Neural cell (in vitro differentiated cells): ENCODE measurements around the gene CADM1.

Source experiments
- EP300 ChIP-seq: fragments of 450-650 bp; conservative IDR thresholded peaks from 2 replicates; pipeline ENCODE4 v1.6.1; 2014; ENCODE audit warnings: antibody characterized with exemption, mild to moderate bottlenecking, moderate library complexity; ENCODE audit not compliant: poor library complexity, severe bottlenecking
- EZH2 ChIP-seq: fragments of 200-600, 300-800 bp; shearing (Covaris generic), sonication (generic); IDR thresholded peaks from 2 replicates; pipeline ENCODE4 v1.6.1; 2014; ENCODE audit warnings: antibody characterized with exemption, low read length, borderline replicate concordance, mild to moderate bottlenecking; ENCODE audit not compliant: insufficient read depth, poor library complexity, severe bottlenecking
- MXI1 ChIP-seq: fragments of 450-650 bp; conservative IDR thresholded peaks from 2 replicates; pipeline ENCODE4 v1.6.1; 2014; ENCODE audit warnings: antibody characterized with exemption, mild to moderate bottlenecking; ENCODE audit not compliant: poor library complexity, severe bottlenecking
- POLR2AphosphoS5 ChIP-seq: IDR thresholded peaks from 2 replicates; pipeline ENCODE4 v1.6.1; 2012
- RAD21 ChIP-seq: fragments of 450-650 bp; conservative IDR thresholded peaks from 2 replicates; pipeline ENCODE4 v1.6.1; 2014; ENCODE audit warnings: antibody characterized with exemption, mild to moderate bottlenecking, moderate library complexity
- SMC3 ChIP-seq: fragments of 450-650 bp; conservative IDR thresholded peaks from 2 replicates; pipeline ENCODE4 v1.6.1; 2014; ENCODE audit warnings: antibody characterized with exemption, mild to moderate bottlenecking, moderate library complexity; ENCODE audit not compliant: poor library complexity
- TAF1 ChIP-seq: IDR thresholded peaks from 2 replicates; pipeline ENCODE4 v1.6.1; 2012; ENCODE audit warnings: low read depth
- TF ChIP-seq, protein P1 (sequence below): fragments of 450-650 bp; IDR thresholded peaks from 2 replicates; pipeline ENCODE4 v1.5.1; 2014; ENCODE audit warnings: antibody characterized with exemption, mild to moderate bottlenecking, moderate library complexity; ENCODE audit not compliant: poor library complexity, severe bottlenecking

DNA sequence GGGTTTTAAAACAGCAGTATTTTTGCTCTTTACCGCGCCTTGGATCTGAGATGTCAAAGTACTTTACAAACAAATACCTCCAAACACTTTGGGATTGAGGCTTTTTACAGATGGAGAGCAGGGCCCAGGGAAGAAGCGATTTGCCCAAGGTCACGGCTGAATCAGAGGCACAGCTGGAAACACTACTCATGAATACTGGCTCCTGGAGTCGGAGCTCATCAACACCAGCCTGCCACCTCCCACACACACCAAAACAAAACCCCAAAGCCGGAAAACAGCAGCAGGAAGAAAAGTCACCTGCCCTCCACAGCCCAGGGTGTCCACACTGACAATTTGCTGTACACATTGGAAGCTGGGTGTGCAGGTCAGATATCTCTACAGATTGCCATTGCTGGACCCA, 339.4 kb downstream of the CADM1 start:
- TF ChIP-seq TAF1 (no peak), EZH2 (no peak), MXI1 (no peak), RAD21 (no peak), EP300 (no peak), POLR2AphosphoS5 (no peak), SMC3 (no peak)
- TF ChIP-seq, protein P1, sequence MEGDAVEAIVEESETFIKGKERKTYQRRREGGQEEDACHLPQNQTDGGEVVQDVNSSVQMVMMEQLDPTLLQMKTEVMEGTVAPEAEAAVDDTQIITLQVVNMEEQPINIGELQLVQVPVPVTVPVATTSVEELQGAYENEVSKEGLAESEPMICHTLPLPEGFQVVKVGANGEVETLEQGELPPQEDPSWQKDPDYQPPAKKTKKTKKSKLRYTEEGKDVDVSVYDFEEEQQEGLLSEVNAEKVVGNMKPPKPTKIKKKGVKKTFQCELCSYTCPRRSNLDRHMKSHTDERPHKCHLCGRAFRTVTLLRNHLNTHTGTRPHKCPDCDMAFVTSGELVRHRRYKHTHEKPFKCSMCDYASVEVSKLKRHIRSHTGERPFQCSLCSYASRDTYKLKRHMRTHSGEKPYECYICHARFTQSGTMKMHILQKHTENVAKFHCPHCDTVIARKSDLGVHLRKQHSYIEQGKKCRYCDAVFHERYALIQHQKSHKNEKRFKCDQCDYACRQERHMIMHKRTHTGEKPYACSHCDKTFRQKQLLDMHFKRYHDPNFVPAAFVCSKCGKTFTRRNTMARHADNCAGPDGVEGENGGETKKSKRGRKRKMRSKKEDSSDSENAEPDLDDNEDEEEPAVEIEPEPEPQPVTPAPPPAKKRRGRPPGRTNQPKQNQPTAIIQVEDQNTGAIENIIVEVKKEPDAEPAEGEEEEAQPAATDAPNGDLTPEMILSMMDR, result no peak
